HFF-Myc (cell line): ENCODE measurements around the gene CLEC4D.

Experiments
- DNase-seq: peaks from one replicate; pipeline ENCODE4 v3.0.0-alpha.2; 2011; ENCODE audit warnings: low read depth; ENCODE audit errors: extremely low read depth
- H3K4me3 ChIP-seq: replicated peaks from 2 replicates; pipeline ENCODE4 v1.5.1; 2011; ENCODE audit warnings: low read depth, mild to moderate bottlenecking, control low read depth, low read length
- CTCF ChIP-seq: IDR thresholded peaks from 2 replicates; pipeline ENCODE4 v1.5.1; 2012; ENCODE audit warnings: mild to moderate bottlenecking, low read depth, low read length, control low read depth; ENCODE audit errors: missing control alignments

The CLEC4D gene

GRCh38 chr12:8548192-8548591 lies 34.9 kb downstream of the CLEC4D start:
- no peak overlapping the region for H3K4me3 ChIP-seq
- DNase-seq = no peak
- TF ChIP-seq CTCF = no peak

- H3K4me3 ChIP-seq = no peak overlapping the region
- no peak for DNase-seq
- TF ChIP-seq CTCF = no peak
Measured at GRCh38 chr12:8549381-8549780, 36.1 kb downstream of the CLEC4D start.

- DNase-seq = no peak
- H3K4me3 ChIP-seq = no peak overlapping the region
- TF ChIP-seq CTCF = no peak
Measured at GRCh38 chr12:8553088-8553627, 39.9 kb downstream of the CLEC4D start.

GRCh38 chr12:8554451-8555195 lies 41.3 kb downstream of the CLEC4D start:
- TF ChIP-seq CTCF = no peak
- DNase-seq = peak; percentile 5
- no peak overlapping the region for H3K4me3 ChIP-seq

- no peak overlapping the region for H3K4me3 ChIP-seq
- no peak for TF ChIP-seq CTCF
- DNase-seq = no peak
Measured at GRCh38 chr12:8556531-8557097, 43.3 kb downstream of the CLEC4D start.

GRCh38 chr12:8559676-8560075 lies 46.4 kb downstream of the CLEC4D start:
- no peak for TF ChIP-seq CTCF
- no peak for DNase-seq

More at GRCh38 chr12:8559676-8560075, 46.4 kb downstream of the CLEC4D start:
- no peak overlapping the region for H3K4me3 ChIP-seq
